Body of pancreas (tissue), 4 donors: ENCODE measurements around the gene MID2.

Experiments
- POLR2A ChIP-seq, 3 donors: fragments of 450-650 bp; IDR thresholded peaks; one replicate each; pipeline ENCODE4 v1.6.1; 2016; ENCODE audit warnings: antibody characterized with exemption in 3 of 3, mild to moderate bottlenecking in 2 of 3
- TF ChIP-seq, protein P1 (sequence below), 7 experiments: fragments of 450-650 bp in 4 of 7; fragments of 200-600 bp in 3 of 7; sonication (generic) in 3 of 7; IDR thresholded peaks; one replicate each; pipeline ENCODE4 v1.5.1; 2016 to 2019; ENCODE audit warnings: antibody characterized with exemption in 7 of 7

DNA sequence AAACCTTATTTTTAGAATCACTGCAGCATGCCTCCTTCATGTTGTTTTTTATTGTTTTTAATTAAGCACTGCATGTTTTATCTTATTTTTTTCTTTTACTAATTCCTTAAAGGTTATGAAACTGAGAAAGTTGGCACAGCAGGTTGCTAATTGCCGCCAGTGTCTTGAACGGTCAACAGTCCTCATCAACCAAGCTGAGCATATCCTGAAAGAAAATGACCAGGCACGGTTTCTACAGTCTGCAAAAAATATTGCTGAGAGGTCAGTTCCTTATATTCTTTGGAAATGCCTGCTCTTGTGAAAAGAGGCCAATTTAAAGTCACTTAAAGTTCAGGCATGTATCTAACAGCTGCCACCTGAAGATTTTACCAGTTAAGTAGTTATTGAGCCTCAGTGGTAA, 79.7 kb downstream of the MID2 start:
- TF ChIP-seq, protein P1, sequence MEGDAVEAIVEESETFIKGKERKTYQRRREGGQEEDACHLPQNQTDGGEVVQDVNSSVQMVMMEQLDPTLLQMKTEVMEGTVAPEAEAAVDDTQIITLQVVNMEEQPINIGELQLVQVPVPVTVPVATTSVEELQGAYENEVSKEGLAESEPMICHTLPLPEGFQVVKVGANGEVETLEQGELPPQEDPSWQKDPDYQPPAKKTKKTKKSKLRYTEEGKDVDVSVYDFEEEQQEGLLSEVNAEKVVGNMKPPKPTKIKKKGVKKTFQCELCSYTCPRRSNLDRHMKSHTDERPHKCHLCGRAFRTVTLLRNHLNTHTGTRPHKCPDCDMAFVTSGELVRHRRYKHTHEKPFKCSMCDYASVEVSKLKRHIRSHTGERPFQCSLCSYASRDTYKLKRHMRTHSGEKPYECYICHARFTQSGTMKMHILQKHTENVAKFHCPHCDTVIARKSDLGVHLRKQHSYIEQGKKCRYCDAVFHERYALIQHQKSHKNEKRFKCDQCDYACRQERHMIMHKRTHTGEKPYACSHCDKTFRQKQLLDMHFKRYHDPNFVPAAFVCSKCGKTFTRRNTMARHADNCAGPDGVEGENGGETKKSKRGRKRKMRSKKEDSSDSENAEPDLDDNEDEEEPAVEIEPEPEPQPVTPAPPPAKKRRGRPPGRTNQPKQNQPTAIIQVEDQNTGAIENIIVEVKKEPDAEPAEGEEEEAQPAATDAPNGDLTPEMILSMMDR (IDR thresholded peaks at IDR 0.05), result no peak
- TF ChIP-seq POLR2A (IDR thresholded peaks at IDR 0.05), result no peak
